T-helper 1 cell treated with Interleukin-12 subunit alpha and Interleukin-12 subunit beta and Interleukin-4 antibody, amounts not matched to agents 30 μg/mL and 1 μg/mL, for 36 hours (primary cell): ENCODE data around the gene LSM4.

Experiments used
- H3K27ac Mint-ChIP-seq: one replicate; pipeline ENCODE4 v1.8.0; 2021; ENCODE audit warnings: mild to moderate bottlenecking, mixed read lengths
- H3K27me3 Mint-ChIP-seq: one replicate; pipeline ENCODE4 v1.8.0; 2021; ENCODE audit warnings: low read depth, mixed read lengths
- H3K36me3 Mint-ChIP-seq: one replicate; pipeline ENCODE4 v1.8.0; 2021; ENCODE audit warnings: low read depth, mixed read lengths
- H3K4me1 Mint-ChIP-seq: one replicate; pipeline ENCODE4 v1.8.0; 2021; ENCODE audit warnings: low read depth, mixed read lengths
- H3K4me3 Mint-ChIP-seq: one replicate; pipeline ENCODE4 v1.8.0; 2021; ENCODE audit warnings: mild to moderate bottlenecking, moderate library complexity, mixed read lengths
- H3K9me3 Mint-ChIP-seq: one replicate; pipeline ENCODE4 v1.8.0; 2021; ENCODE audit warnings: mixed read lengths

The LSM4 gene

GRCh38 chr19:18310118-18310909 is 12.6 kb downstream of the LSM4 start:
- H3K9me3 Mint-ChIP-seq, result no peaks in the 10 kb centered on the region

DNA sequence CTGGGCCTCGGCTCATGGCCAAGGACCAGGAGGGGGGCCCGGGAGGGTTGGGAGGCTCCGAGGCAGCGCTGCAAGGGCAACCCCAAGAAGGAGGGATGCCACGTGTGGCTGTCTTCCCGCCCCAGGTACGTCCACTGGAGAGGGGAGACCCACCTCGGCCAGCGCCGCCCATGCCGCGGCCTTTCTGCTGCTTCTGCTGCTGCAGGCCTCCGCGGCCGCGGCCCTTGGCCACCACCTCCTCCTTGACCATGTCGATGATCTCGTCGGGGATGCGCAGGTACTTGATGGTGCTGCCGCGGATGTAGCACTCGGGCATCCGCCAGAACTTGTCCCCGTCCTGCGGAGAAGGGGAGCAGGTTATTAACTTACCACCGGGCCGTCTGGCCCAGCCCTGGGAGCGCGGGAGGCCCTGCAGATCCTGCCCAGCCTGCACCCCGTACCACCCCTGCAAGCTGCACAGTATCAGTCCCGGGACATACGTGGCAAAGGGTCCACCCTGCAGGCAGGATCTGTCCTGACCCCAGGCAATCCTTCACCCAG is 13.3 kb downstream of the LSM4 start:
- Mint-ChIP-seq H3K36me3 (peaks cover 14% of the 10 kb centered on the region), H3K27ac (no peak overlapping the region), H3K27me3 (no peaks in the 10 kb centered on the region), H3K4me1 (peaks cover 16% of the 10 kb centered on the region), H3K9me3 (no peaks in the 10 kb centered on the region), H3K4me3 (no peak overlapping the region)

More at GRCh38 chr19:18310118-18310909, 12.6 kb downstream of the LSM4 start:
- Mint-ChIP-seq H3K4me3 (no peak overlapping the region), H3K36me3 (peaks cover 14% of the 10 kb centered on the region), H3K27me3 (no peaks in the 10 kb centered on the region), H3K27ac (no peak overlapping the region), H3K4me1 (peaks cover 13% of the 10 kb centered on the region)

- Mint-ChIP-seq H3K4me1 (peaks cover 17% of the 10 kb centered on the region), H3K27ac (no peak overlapping the region), H3K36me3 (peaks cover 14% of the 10 kb centered on the region), H3K9me3 (no peaks in the 10 kb centered on the region), H3K4me3 (no peak overlapping the region), H3K27me3 (no peaks in the 10 kb centered on the region)
Observed at GRCh38 chr19:18308948-18309325, 13.9 kb downstream of the LSM4 start.

DNA sequence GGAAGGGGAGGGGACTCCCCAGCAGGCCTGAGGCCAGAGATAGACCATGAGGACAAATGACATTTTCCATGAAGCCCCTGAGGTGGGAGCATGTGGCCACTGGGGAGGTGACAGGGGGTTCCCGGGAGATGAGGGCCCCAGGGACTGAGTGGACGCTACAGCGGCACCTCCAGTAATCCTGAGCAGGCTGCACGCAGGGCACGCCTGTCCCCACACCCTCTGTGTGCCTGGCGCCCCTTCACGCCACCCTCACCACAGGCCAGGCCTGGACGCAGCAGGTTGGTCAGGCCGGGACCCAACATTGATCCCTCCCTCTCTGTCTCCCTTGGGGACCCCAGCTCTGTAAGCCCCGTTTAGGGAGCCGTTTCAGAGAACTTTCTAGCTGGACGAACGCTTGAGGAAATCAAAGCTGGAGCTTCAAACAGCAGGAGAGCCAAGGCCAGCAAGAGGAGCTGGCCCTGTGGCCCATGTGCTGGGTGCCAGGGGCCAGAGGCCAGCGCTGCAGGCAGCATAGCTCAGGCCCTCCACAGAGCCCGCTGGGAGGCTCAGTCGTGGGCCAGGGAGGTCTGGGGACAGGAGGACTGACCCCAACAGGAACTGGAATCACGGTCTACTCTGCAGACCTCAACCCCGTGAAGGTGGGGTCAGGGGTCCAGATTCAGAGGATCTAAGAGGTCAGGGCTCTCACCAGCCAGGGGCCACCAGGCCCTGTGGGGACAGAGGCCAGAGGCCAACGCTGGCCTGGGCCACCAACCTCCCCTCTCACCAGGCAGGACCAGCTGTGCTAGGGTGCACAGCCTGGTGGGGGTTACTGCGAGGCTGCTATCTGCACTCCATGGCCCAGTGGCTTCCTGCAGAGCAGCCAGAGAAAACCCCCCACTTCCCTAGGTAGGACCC is 14.6 kb downstream of the LSM4 start:
- Mint-ChIP-seq H3K4me3 (no peak overlapping the region), H3K27ac (no peak overlapping the region), H3K9me3 (no peaks in the 10 kb centered on the region), H3K27me3 (no peaks in the 10 kb centered on the region), H3K36me3 (peaks cover 14% of the 10 kb centered on the region), H3K4me1 (peaks cover 22% of the 10 kb centered on the region)

GRCh38 chr19:18307271-18307681 is 15.6 kb downstream of the LSM4 start:
- Mint-ChIP-seq H3K4me1 (peaks cover 23% of the 10 kb centered on the region), H3K4me3 (peak overlapping the region; percentile 78), H3K27me3 (no peaks in the 10 kb centered on the region), H3K36me3 (peaks cover 14% of the 10 kb centered on the region), H3K27ac (peak overlapping the region; percentile 93), H3K9me3 (no peaks in the 10 kb centered on the region)

GRCh38 chr19:18306888-18307260 is 16.0 kb downstream of the LSM4 start:
- Mint-ChIP-seq H3K4me1 (peaks cover 24% of the 10 kb centered on the region), H3K27ac (peak overlapping the region; percentile 93), H3K27me3 (no peaks in the 10 kb centered on the region), H3K36me3 (peaks cover 14% of the 10 kb centered on the region), H3K4me3 (peak overlapping the region; percentile 78), H3K9me3 (no peaks in the 10 kb centered on the region)

- H3K27ac Mint-ChIP-seq, result peak overlapping the region; percentile 93
- peaks cover 26% of the 10 kb centered on the region for H3K4me1 Mint-ChIP-seq
- no peaks in the 10 kb centered on the region for H3K9me3 Mint-ChIP-seq
- peaks cover 14% of the 10 kb centered on the region for H3K36me3 Mint-ChIP-seq
- no peaks in the 10 kb centered on the region for H3K27me3 Mint-ChIP-seq
- H3K4me3 Mint-ChIP-seq, result peak overlapping the region; percentile 92
Observed at GRCh38 chr19:18306209-18306887, 16.5 kb downstream of the LSM4 start.

DNA sequence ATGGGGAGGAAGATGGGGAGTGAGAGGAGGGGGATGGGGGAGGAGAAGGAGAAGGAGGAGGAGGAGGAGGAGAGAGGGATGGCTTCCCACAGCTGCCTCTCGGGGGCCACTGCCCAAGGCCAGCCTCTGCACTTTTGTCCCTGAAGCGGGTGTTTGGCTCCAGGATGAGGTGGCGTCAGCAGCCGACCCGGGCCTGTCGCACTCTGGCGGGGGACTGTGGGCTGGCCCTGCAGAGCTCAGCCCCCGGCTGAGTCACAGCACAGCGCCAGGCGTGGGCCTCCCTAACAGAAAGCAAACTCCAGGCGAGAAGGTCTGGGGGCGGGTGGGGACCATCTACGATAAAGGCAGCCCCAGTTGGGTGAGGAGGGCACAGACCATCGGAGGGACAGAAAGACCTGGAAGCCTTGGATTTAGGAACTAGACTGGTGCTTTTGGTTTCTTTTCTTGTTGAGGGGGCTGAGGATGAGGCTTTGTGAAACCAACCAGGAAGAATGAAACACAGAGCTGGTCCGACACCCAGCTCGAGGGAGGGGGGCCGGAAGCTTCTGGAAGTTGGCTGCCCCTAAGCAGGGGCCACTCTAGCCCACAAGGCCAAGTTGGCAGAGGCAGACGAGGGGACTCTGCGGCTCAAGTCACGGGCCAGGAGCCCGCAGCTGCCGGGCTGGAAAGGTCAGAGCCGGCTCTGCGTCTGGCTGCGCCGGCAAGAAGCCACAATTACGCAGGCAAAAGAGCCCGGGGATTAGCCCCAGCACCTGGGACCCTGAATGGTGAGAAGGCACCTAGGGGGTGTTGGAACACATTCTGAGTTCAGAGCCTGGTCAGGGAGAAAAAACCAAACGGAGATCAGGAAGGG is 18.2 kb downstream of the LSM4 start:
- H3K4me1 Mint-ChIP-seq, result peaks cover 26% of the 10 kb centered on the region
- no peaks in the 10 kb centered on the region for H3K9me3 Mint-ChIP-seq
- H3K27ac Mint-ChIP-seq, result peak overlapping the region; percentile 97
- no peaks in the 10 kb centered on the region for H3K27me3 Mint-ChIP-seq
- H3K36me3 Mint-ChIP-seq, result peaks cover 14% of the 10 kb centered on the region
- H3K4me3 Mint-ChIP-seq, result peak overlapping the region; percentile 92

GRCh38 chr19:18304208-18304457 is 18.7 kb downstream of the LSM4 start:
- H3K36me3 Mint-ChIP-seq, result peaks cover 14% of the 10 kb centered on the region
- no peaks in the 10 kb centered on the region for H3K9me3 Mint-ChIP-seq
- H3K4me3 Mint-ChIP-seq, result peak overlapping the region; percentile 92
- peaks cover 26% of the 10 kb centered on the region for H3K4me1 Mint-ChIP-seq
- no peaks in the 10 kb centered on the region for H3K27me3 Mint-ChIP-seq
- H3K27ac Mint-ChIP-seq, result peak overlapping the region; percentile 97

DNA sequence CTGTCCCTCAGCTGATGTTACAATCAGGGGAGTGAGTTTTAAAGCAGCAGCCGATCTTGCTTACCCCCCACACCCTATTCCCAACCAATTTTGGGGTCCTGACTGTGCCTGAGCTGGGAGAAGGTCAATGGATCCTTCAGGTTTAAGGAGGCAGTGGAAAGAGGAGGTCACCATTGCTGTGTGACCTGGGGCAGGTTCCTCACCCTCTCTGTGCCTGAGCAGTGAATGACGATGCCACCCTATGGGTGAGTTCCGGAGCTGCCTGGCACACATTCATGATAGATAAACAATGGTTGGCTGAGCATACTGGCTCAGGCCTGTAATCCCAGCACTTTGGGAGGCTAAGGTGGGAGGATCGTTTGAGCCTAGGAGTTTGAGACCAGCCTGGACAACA is 21.2 kb downstream of the LSM4 start:
- Mint-ChIP-seq H3K27me3 (no peaks in the 10 kb centered on the region), H3K9me3 (no peaks in the 10 kb centered on the region), H3K27ac (peak overlapping the region; percentile 31), H3K4me1 (peaks cover 27% of the 10 kb centered on the region), H3K4me3 (peak overlapping the region; percentile 42), H3K36me3 (peaks cover 8% of the 10 kb centered on the region)

DNA sequence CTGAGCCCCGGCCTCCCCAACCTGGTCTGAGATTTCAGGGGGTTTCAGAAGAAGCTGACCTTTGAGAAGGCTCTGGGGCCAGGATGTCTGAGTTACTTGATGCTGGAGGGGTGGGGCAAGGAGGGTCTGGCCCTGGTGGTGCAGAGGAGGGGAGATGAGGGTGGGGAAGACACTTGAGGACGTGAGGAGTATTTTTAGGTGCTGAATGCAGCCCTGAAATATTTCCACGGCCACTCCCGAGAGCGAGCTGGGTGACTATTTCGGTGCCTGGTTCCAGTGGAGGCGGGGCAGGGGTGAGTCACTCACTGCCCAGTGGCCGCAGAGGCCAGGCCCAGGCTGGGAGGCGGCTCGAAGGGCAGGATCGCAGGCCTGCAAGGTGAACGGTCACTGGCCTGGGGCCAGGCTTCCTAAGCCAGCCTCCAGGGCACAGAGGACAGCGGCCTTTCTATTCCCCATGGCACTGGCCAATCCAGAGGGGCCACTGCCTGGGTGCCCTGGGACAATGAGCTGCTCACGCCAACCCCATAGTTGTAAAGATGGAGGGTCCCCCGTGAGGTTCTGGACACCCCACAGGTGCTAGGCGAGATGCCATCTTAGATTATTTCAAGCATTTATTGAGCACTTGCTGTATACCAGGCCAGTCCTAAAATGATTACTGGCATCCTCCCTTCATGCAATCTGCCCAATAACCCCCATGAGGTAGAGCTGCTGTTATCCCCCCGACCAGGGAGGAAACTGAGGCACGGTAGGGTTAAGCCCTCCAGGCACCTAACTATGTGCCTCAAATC is 21.8 kb downstream of the LSM4 start:
- H3K4me1 Mint-ChIP-seq, result peaks cover 26% of the 10 kb centered on the region
- no peak overlapping the region for H3K27ac Mint-ChIP-seq
- peak overlapping the region; percentile 42 for H3K4me3 Mint-ChIP-seq
- peaks cover 6% of the 10 kb centered on the region for H3K36me3 Mint-ChIP-seq
- H3K9me3 Mint-ChIP-seq, result peaks cover under 1% of the 10 kb centered on the region
- H3K27me3 Mint-ChIP-seq, result no peaks in the 10 kb centered on the region

GRCh38 chr19:18299654-18300053 is 23.2 kb downstream of the LSM4 start:
- Mint-ChIP-seq H3K36me3 (peaks cover 8% of the 10 kb centered on the region), H3K4me1 (peaks cover 28% of the 10 kb centered on the region), H3K27ac (no peak overlapping the region)

GRCh38 chr19:18298601-18299000 is 24.3 kb downstream of the LSM4 start:
- H3K36me3 Mint-ChIP-seq, result peaks cover 7% of the 10 kb centered on the region
- H3K4me1 Mint-ChIP-seq, result peaks cover 32% of the 10 kb centered on the region
- peak overlapping the region; percentile 57 for H3K27ac Mint-ChIP-seq
- H3K4me3 Mint-ChIP-seq, result no peak overlapping the region
- H3K9me3 Mint-ChIP-seq, result peaks cover 4% of the 10 kb centered on the region
- no peaks in the 10 kb centered on the region for H3K27me3 Mint-ChIP-seq

More at GRCh38 chr19:18299654-18300053, 23.2 kb downstream of the LSM4 start:
- peaks cover 4% of the 10 kb centered on the region for H3K9me3 Mint-ChIP-seq
- H3K4me3 Mint-ChIP-seq, result no peak overlapping the region
- H3K27me3 Mint-ChIP-seq, result no peaks in the 10 kb centered on the region
